ENCODE results near the gene PIGV.
A peak's percentile ranks its signal among the peaks of the same experiment; 100 is the strongest.

The PIGV gene

DNA sequence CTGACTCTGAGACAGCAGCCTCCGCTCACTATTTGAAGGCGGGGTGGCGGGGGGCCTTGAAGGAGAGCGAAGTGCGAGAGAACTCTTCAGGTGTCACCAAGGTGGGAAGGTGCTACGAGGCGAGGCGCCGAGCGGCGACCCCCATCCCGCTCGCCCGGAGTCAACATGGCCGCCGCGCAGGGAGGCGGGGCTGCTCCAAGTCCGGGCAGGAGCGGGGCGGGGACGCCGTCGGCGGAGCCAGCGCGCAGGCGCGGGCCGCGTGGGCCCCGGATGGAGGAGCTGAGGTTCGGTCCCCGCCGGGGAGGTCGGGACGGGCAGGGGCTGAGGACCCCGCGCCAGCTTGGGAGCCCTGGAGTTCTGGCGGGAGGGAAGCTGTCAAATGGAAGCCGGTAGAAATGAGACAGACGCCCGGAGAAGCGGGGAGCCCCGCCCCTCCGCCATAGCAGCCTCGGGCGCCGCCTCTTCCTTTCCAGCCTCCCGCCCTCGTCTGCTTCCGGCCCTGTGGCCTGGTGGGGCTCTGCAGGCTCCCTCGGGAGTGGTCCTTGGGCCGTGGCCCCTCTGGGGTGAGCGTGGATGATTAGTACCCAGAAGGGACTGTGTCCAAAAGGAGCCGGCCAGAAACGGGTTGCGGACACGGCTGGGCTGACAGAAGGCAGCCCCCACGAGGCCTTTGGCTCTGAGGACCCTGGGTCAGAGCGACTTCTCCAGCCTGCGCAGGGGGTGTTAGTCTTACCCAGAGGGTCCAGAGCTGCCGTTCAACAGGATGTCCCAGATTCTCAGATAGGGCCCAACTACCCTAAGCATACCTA is at the start of gene PIGV:
TSS of gene PIGV (plus strand) at position 245 of the 809 bp plus-strand sequence. CDS start 2,866 bp downstream, outside the sequence.
- DNase-seq: peak; percentile 90

DNA sequence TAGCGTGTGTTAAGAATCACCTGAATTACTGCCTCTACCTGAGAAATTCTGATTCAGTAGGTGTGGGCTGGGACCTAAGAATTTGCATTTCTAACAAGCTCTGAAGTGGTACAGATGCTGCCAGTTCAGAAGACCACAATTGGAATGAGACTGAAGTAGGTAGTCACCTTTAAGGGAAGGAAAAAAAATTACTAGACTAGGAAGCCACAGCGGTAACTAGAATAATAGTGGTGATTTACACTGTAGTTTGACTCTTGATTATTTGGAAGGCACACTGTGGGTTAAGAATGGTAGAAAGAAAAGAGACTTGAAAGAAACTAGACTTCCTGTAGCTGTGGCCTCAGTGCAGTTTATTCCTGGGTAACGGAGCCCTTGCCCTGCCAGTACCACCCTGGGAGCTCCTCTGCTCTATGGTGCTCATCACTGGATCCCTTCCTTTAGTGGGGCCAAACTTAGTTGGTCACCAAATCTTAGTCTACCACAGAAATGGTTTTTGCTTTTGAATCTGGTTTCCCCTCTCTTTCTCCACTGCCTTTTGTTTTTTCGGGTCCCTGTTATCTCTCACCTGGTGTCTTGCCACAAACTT is 48.3 kb upstream of the PIGV start:
- no peak for DNase-seq

DNA sequence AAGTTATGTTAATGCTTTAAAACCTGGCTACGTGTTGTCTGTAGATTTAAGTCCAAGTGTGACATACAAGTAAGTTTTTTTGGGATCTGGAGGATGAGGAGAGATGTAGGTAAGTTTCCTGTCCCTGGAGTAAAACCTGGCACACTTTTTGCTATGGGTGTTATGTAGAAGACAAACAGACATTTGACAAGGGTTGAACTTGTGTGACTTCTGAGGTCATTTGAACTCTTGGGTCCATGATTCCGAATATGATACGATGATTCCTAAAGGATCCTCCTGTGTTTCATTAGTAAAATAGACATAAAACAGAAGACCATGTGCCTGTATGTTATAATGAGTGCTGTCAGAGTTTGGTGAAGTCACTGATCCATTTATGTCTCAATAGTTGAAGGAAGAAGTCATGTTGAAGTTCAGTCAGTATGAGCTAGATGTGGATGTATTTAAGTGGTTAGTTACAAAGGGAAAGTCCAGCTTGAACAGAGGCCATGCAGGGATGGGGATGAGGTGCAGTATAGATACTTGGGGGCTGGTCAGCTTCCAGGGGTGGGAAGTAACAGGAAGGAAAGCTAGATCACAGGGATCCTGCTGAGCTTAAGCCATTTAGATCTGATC is 47.6 kb upstream of the PIGV start:
- no peak for DNase-seq

DNA sequence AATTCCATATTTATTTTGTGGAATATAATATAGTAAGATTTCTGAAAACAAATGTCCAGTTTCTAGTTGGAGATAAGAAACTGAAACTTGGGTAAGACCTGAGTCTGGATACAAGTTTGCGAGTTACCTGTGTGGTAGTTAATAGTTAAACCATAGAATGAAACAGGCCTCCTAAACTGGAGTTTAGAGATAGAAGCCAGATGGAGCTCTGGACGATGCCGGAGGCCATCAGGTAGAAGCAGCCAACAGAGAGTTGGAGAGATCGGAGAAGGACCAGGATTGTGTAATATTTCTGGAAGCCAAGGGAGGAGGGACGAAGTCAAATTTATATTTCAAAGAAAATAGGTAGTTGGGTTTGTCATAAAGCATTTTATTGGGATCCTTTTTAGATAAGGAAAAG is 46.8 kb upstream of the PIGV start:
- no peak for DNase-seq

DNA sequence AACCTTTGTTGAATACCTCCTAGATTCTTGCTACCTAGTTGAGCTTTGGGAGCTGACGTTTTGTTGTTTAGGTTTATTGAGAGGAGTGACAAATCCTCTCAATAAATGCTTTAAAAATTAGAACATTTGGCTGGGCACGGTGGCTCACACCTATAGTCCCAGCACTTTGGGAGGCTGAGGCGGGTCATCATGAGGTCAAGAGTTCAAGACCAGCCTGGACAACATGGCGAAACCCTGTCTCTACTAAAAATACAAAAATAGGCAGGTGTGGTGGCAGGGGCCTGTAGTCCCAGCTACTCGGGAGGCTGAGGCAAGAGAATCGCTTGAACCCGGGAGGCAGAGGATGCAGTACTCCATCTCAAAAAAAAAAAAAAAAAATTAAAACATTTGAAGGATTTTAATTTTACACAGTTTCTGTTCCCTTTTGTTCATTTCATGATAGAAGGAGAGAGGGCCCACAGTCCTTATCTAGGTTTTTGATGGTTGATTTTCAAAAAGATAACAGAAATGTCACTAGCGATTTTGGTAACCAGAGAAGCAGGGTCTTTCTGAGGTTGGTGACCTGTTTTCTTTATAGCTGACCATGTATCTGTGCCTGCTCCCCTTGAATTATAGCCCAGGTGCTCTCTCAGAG is 44.2 kb upstream of the PIGV start:
- no peak for DNase-seq

DNA sequence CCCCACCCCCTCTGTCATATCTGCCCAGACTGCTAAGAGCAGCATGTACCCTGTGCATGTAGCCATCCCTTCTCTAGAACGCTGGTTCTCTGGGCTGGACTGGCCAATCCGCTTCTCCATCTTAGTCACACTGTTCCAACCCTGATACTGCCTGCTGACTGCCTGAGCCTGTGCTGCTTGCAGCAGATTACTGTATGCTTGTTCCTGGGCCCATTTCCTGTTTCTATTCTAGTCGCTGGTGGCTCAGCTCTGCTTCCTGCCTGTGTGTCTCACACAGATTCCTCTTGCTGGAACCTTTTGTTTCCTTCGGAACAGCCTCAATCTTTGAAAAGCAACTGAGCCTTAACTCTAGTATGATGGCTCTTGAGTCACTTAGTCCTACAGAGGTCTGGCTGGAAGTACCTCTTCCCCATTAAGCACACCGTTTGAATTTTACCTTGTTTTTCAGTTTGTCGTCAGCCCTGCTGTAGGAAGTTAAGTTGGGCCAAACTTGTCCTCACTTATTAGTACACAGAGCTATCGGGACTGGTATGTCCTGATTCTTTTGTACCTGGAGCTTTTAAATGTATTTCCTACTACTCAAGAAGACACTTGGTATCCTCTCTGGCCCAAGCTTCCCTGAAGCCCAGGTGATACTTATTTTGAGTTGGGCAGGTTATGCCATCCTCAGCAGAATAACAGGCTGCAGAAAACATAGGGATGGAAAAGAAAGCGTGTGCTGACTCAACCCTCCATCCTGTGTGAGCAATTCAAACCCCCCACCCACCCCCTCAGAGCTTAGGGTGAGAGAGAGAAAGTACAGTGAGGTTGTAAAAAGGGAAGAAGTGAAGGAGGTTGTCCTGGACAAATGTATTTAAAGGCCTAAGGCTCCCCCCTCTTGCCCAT is 43.4 kb upstream of the PIGV start:
- DNase-seq: no peak

DNA sequence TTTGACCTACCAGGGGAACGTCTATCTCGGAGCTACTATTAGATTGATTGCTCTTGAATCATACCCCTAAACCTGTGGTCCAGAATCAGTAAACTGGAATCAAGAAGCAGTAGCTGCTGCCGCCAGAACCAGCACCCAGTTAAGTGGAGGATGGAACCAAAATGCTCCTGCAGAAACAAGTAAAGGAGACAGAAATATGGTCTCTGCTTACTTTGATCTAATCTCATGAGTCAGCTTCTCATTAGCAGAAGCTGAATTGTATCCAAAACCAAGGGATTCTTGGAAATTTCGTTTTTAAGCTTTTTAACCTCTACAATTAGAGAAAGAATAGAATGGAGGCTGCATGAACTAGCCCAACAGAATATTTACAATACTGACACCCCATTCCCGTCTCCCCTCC is 42.6 kb upstream of the PIGV start:
- DNase-seq: no peak

DNA sequence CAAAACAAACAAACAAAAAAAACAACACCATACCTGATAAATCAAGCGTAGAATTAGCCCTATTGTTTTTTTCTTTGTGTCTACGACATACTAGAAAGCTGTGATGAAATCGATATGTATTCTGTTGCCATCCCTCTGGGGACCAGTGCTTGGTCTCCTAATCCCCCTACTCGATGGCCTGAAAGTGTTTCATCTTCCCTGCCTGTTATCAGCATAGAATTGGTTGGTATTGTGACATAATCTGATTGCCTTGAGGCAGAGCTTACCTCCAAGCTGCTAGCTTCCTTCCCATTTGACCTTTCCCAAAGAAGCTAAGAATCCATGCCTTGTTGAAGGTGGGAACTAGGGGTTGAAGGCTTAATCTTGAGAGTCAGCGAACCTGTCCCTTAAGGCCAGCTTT is 40.7 kb upstream of the PIGV start:
- DNase-seq: no peak

DNA sequence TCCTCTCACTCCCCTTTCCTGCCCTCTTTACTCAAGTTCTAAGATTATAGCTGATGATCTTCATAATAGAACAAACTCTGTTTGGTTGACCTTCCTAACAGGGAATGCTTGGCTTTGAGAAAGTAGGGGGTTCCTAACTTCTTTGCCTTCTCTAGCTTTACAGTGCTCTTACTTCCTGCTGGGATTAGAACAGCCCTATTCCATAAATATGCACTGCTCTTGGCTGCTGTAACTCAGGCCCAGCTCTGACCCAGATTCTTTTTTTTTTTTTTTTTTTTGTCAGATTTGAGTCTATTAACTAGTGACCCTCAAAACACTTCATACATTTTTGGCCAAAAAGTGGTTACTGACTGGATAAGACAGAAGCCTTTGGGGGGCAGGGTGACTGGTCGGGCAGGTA is 39.4 kb upstream of the PIGV start:
- no peak for DNase-seq

DNA sequence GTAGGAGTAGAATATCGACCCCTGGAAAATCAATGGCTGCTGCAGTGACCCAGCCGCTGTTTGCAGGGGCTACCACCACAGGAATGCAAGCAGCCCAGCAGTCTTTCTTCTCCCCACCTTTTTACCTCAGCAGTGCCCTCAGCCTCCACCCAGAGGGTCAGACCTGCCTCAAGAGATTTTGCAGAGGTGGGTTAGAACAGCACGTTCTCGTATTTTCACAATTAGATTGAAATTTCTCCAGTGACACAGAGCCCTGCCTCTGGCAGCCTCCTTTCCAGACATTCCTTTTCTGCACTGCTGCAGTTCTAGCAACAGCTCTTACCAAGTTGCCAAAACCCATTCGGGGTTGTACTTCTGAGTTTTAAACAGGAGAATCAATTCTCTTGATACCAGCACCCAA is 38.3 kb upstream of the PIGV start:
- no peak for DNase-seq

DNA sequence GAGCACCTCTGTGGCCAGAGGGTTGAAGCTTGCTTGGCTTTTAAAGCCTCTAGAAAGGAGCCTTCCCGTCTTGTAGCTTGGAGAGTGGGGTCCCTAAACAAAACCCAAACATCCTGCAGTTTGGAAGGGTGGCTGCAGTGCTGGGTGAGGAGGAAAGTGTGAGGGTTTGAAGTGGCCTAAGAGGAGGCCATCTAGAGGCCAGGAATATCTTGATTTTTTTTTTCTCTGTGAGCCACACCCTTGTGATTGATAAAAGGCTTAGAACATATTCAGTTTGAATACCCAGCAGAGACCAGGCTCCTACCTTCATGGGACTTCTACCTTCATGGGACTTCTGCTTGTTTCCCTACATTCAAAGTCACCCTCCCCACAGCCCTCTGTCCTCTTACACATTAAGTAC is 37.3 kb upstream of the PIGV start:
- DNase-seq: no peak

DNA sequence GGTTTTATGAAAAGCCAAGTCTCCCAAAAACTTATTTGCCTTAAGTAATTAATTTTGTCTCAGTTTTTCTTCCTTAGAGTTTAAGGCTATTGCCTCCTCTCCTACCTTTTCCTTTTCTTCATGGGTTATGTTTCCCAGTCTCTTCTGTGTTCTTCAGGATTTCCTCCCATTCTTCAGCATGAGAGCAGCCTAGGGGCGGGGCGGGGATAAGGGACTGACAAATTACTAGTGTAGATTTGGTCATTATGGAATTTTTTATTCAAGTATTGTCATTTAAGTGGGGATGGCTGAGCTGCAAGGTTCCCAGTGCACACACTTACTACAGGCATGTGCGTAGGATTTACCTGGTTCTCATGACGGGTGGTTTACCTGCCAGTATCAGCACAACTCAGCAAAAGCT is 35.2 kb upstream of the PIGV start:
- DNase-seq: no peak

DNA sequence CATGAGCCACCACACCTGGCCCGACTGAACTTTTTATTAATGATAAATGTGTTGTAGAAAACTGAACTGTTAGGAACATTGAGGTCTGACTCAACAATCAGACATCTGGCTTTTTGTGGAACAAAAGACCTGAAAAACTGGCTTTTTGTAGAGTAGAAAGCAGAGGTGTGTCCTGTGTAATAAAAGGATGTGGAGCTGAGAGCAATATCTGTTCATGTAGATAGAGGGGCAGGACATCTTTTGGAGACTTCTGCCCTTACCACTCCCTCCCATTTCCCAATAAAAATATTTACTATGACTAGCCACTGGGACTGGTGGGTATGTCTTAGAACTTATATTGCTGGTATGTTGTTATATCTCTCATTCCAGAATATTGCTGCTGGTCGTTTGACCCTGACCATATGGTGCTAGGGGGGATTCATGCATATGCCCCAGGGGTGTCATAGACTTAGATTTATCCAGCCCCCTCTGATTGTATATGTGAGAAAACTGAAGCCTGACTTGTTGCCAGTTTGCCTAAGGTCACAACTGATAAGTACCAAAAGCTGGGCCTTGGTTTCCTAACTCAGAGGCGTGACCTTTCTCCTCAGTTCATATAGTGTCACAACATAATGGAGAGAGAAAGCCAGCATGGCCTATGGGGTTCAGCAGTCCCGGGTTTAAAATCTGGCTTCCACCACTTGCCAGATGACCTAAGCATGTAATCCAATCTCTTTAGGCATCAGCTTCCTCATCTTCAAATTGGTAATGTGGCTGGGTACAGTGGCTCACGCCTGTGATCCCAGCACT is 33.5 kb upstream of the PIGV start:
- no peak for DNase-seq

DNA sequence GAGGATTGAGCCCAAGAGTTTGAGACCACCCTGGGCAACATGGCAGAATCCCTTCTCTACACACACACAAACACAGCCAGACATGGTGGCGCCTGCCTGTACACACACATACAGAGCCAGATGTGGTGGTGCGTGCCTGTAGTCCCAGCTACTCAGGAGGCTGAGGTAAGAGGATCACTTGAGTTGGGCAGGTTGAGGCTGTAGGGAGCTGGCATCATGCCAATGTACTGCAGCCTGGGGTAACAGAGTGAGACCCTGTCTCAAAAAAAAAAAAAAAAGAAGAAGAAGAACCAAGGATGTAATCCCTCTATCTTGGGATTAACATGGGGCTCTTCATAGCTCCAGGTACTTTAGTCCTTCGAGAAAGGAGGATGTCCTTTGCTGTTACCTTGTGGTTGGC is 29.4 kb upstream of the PIGV start:
- DNase-seq: no peak

DNA sequence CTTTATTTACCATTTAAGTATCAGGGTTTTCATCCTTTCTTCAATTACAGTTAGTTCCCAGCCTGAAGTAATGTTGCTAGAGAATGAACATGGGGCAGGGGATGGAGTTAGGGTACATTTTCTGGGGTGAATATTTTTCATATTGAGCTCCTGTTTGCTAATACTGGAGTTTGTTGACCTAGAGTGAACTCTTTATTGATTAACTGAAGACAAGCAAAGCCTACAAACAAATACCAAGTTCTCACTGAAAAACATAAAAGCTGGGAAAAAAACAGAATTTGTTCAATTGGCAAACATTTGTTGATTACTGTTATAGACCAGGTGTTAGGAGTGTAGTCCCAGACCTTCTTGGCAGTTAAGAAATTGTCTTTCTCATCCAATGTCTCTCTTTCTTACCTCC is 28.2 kb upstream of the PIGV start:
- DNase-seq: no peak

DNA sequence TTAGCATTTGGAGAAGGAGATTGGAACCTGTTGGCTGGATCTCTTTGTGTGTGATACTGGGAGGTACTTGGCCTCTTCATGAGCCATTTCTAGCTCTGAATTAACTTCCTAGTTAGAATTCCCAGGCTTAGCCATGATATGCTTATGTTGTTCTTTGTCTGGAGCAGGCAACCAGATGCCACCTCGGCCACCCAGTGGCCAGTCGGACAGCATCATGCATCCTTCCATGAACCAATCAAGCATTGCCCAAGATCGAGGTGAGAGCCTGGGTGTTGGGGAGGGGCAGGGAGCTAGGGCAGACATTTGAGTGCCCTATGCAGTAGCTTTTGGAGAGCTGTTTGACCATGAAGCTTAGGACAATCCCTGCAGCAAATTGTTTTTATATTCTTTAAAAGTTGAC is 26.5 kb upstream of the PIGV start:
- no peak for DNase-seq

DNA sequence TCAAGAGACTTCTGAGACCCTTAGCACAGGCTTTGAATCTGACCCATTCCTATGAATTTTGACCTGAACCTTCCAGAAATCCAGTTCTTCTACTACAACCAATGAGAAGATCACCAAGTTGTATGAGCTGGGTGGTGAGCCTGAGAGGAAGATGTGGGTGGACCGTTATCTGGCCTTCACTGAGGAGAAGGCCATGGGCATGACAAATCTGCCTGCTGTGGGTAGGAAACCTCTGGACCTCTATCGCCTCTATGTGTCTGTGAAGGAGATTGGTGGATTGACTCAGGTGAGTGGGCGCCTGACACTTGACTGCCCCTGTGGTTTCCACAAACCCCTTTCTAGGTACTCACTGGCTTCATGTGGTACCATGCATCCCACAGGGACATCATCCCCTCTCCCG is 20.0 kb upstream of the PIGV start:
- no peak for DNase-seq

DNA sequence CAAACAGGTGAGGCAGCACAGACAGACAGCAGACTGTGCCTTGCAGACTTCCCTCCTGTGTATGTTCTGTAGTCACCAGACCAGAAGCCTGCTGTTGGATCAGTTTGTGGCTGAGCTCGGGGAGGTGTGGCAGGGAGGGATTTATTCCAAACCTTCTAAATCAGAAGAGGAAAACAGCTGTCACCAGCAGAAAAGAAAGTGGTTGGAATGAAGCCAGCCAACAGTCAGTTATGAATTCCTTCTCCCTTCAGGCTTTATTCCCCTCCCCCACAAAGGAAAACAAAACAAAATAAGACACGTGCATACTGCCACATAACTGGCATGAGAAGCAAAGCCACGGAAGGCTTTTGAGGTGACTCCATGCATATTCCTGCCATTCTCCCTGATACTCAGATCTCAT is 19.0 kb upstream of the PIGV start:
- DNase-seq: no peak

DNA sequence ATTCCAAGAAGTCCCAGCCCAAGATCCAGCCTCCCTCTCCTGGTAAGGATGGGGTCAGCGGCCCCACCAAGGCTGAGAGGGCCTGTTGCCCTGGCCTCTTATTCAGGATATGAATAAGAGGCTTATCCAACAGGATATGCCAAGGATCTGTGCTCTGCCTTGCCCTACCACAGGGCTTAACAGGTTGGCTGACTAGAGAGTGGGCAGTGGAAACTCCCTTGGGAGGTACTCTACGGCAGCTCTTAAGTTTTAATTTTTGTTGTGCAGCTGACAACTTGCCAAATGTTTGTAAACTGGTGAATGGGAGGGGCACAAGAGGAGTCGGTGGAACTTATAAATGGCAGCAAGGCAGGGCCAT is 16.5 kb upstream of the PIGV start:
- DNase-seq: no peak

DNA sequence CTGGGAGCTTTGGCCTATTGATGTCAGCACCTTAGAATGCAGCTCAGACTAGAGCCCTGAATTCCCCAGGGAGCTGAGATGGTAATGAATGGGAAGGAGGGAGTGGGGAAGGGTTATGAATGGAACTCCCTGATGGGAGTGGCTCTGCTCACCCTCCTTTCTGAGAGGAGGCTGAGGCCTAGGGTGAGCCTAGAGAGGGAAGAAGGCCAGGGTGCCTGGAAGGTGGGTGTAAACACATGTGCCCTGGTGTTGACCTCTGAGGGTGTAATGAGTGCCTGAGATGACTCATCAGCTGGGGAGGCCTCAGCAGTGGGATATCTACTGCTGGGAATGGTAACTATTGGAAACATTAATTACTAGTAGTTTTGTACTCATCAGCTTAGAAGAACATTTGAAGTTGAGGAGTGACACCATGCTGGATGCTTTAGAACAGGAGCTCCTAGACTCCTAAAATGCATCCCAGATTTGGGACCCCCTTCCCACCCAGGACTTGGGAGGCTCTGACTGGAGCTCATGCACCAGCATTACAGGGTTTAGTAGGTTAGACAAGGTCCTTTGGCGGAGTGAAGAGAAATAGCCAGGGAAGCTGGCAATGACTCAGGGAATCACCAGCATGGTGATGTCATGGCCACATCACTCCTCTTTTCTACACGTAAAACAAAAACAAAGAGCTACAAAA is 16.0 kb upstream of the PIGV start:
- DNase-seq: no peak

DNA sequence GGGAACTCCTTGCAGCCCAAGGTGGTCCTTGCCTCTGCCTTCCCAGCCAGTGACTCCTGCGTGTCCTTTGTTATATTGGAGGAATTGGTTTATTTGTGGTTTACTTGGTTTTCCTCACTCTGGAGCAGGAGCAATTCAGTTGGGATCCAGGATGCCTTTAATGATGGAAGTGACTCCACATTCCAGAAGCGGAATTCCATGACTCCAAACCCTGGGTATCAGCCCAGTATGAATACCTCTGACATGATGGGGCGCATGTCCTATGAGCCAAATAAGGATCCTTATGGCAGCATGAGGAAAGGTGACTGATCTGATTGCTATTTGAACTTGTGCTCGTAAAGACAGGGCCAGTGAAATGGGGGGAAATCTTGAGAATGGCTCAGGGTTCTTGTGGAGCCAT is 15.1 kb upstream of the PIGV start:
- DNase-seq: no peak

DNA sequence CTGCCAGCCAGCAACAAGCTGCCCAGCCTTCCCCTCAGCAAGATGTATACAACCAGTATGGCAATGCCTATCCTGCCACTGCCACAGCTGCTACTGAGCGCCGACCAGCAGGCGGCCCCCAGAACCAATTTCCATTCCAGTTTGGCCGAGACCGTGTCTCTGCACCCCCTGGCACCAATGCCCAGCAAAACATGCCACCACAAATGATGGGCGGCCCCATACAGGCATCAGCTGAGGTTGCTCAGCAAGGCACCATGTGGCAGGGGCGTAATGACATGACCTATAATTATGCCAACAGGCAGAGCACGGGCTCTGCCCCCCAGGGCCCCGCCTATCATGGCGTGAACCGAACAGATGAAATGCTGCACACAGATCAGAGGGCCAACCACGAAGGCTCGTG is 13.3 kb upstream of the PIGV start:
- DNase-seq: no peak
